ENCODE data around the gene IRF2BP2. TPM values are rescaled to one million over a fixed set of nuclear protein-coding genes. Genes with fewer than 3 reads are reported as not detected.

IRF2BP2 gene
- total and polyA plus RNA-seq, 7 donors = 53.6 to 116 (median 73.4) TPM

- TF ChIP-seq CTCF (IDR thresholded peaks at IDR 0.05) = no peak
- H3K9me3 ChIP-seq = no peaks in the 10 kb centered on the region
- no peak overlapping the region for H3K4me3 ChIP-seq
- no peaks in the 10 kb centered on the region for H3K36me3 ChIP-seq (ENCODE audit: insufficient read depth in 1 of 2, low read depth in 1 of 2)
- ATAC-seq (peak in 1 of 4 donors; percentile 25), DNase-seq (no peak)
- H3K4me1 ChIP-seq = no peaks in the 10 kb centered on the region
- intact Hi-C loops (cut with DNase I) = no loop called here
- 41 to 74% (median 67%) methylated on average over 1 of the region's 1 CpG for WGBS, 3 donors
- no peaks in the 10 kb centered on the region for H3K27me3 ChIP-seq (ENCODE audit: insufficient read depth in 3 of 3, low read length in 2 of 3)
- H3K27ac ChIP-seq = peak overlapping the region; percentile 25
Measured at GRCh38 chr1:234631721-234632125, 21.7 kb upstream of the IRF2BP2 start.

- DNase-seq (no peak), ATAC-seq (peak in 3 of 4 donors; percentile 39 to 81 (median 72))
- Histone ChIP-seq H3K9me3 (no peaks in the 10 kb centered on the region), H3K36me3 (ENCODE audit: insufficient read depth in 1 of 2, low read depth in 1 of 2) (no peaks in the 10 kb centered on the region), H3K4me3 (no peak overlapping the region), H3K27ac (peak overlapping the region; percentile 2), H3K4me1 (peaks cover 9% of the 10 kb centered on the region), H3K27me3 (ENCODE audit: insufficient read depth in 3 of 3, low read length in 2 of 3) (no peaks in the 10 kb centered on the region)
- 27 to 57% (median 42%) methylated on average over 4 of the region's 4 CpGs for WGBS, 3 donors
- intact Hi-C loops (cut with DNase I) = loop anchor here in 1 of 2 donors (5.0 kb wide), 1 partner anchor 53 kb away; no protein-coding TSS in a partner anchor
- no peak for TF ChIP-seq CTCF (IDR thresholded peaks at IDR 0.05)
Measured at GRCh38 chr1:234629026-234629425, 19.0 kb upstream of the IRF2BP2 start.

GRCh38 chr1:234628089-234628488 is 18.1 kb upstream of the IRF2BP2 start:
- no peaks in the 10 kb centered on the region for H3K36me3 ChIP-seq (ENCODE audit: insufficient read depth in 1 of 2, low read depth in 1 of 2)
- H3K9me3 ChIP-seq = no peaks in the 10 kb centered on the region
- no peak for TF ChIP-seq CTCF (IDR thresholded peaks at IDR 0.05)
- 75 to 88% (median 77%) methylated on average over 5 of the region's 5 CpGs for WGBS, 3 donors
- intact Hi-C loops (cut with DNase I) = loop anchor here in 1 of 2 donors (5.0 kb wide), 1 partner anchor 54 kb away; no protein-coding TSS in a partner anchor
- no peak overlapping the region for H3K27ac ChIP-seq
- ATAC-seq (no peak), DNase-seq (no peak)
- no peaks in the 10 kb centered on the region for H3K27me3 ChIP-seq (ENCODE audit: insufficient read depth in 3 of 3, low read length in 2 of 3)
- H3K4me1 ChIP-seq = peaks cover 12% of the 10 kb centered on the region
- H3K4me3 ChIP-seq = no peak overlapping the region

GRCh38 chr1:234627009-234627950 is 17.3 kb upstream of the IRF2BP2 start:
- TF ChIP-seq CTCF (IDR thresholded peaks at IDR 0.05) = no peak
- WGBS, 3 donors = 80 to 93% (median 91%) methylated on average over 11 of the region's 11 CpGs
- Histone ChIP-seq H3K27me3 (ENCODE audit: insufficient read depth in 3 of 3, low read length in 2 of 3) (no peaks in the 10 kb centered on the region), H3K27ac (no peak overlapping the region), H3K4me3 (no peak overlapping the region), H3K4me1 (peaks cover 12% of the 10 kb centered on the region), H3K36me3 (ENCODE audit: insufficient read depth in 1 of 2, low read depth in 1 of 2) (no peaks in the 10 kb centered on the region), H3K9me3 (no peaks in the 10 kb centered on the region)
- intact Hi-C loops (cut with DNase I) = loop anchor here in 1 of 2 donors (5.0 kb wide), 1 partner anchor 55 kb away; no protein-coding TSS in a partner anchor
- no peak for ATAC-seq
- no peak for DNase-seq
